Loucy (cell line): ENCODE data around the gene NGRN.

Experiments
- H2AFZ ChIP-seq: fragments of 200-600 bp; sonication (generic); 2 replicates; pipeline ENCODE4 v1.6.0; 2016; ENCODE audit warnings: antibody characterized with exemption, mild to moderate bottlenecking, low read length, moderate library complexity
- H3F3A ChIP-seq: fragments of 200-600 bp; 2 replicates; pipeline ENCODE4 v1.6.0; 2016; ENCODE audit warnings: antibody characterized with exemption, low read depth, mild to moderate bottlenecking
- H3K27me3 ChIP-seq: fragments of 200-600 bp; sonication (generic); 2 replicates; pipeline ENCODE4 v1.6.1; 2014; ENCODE audit warnings: low read length, mild to moderate bottlenecking; ENCODE audit not compliant: insufficient read depth, poor library complexity, severe bottlenecking
- H3K36me3 ChIP-seq: fragments of 200-600 bp; sonication (generic); 2 replicates; pipeline ENCODE4 v1.6.1; 2016; ENCODE audit warnings: low read length; ENCODE audit not compliant: insufficient read depth
- H3K4me1 ChIP-seq: fragments of 200-600 bp; sonication (generic); 2 replicates; pipeline ENCODE4 v1.5.1; 2014; ENCODE audit warnings: low read length, mild to moderate bottlenecking; ENCODE audit not compliant: insufficient read depth, poor library complexity, severe bottlenecking
- H3K4me2 ChIP-seq: fragments of 200-600 bp; sonication (generic); 2 replicates; pipeline ENCODE4 v1.6.0; 2014; ENCODE audit warnings: antibody characterized with exemption, low read length, low read depth, mild to moderate bottlenecking; ENCODE audit not compliant: poor library complexity, severe bottlenecking
- H3K4me3 ChIP-seq: fragments of 200-600 bp; sonication (generic); 2 replicates; pipeline ENCODE4 v1.5.1; 2014; ENCODE audit warnings: low read length, mild to moderate bottlenecking, mixed read lengths; ENCODE audit not compliant: poor library complexity, severe bottlenecking
- H3K79me2 ChIP-seq: fragments of 200-600 bp; sonication (generic); 2 replicates; pipeline ENCODE4 v1.6.1; 2014; ENCODE audit warnings: low read length; ENCODE audit not compliant: insufficient read depth
- H3K9ac ChIP-seq: fragments of 200-600 bp; sonication (generic); 2 replicates; pipeline ENCODE4 v1.6.0; 2014; ENCODE audit warnings: mild to moderate bottlenecking, low read depth, low read length, moderate library complexity; ENCODE audit not compliant: poor library complexity, severe bottlenecking
- H3K9me2 ChIP-seq: fragments of 200-600 bp; sonication (generic); replicated peaks from 2 replicates; pipeline ENCODE4 v1.6.1; 2016; ENCODE audit warnings: low read depth, low read length, mixed read lengths
- H3K9me3 ChIP-seq: fragments of 200-600 bp; sonication (generic); 2 replicates; pipeline ENCODE4 v1.6.1; 2014; ENCODE audit warnings: mild to moderate bottlenecking, antibody characterized with exemption, low read length, low read depth; ENCODE audit not compliant: insufficient read depth
- H4K20me1 ChIP-seq: fragments of 200-600 bp; sonication (generic); 2 replicates; pipeline ENCODE4 v1.6.0; 2014; ENCODE audit warnings: antibody characterized with exemption, low read length, mild to moderate bottlenecking; ENCODE audit not compliant: insufficient read depth, poor library complexity, severe bottlenecking
- EZH2phosphoT487 ChIP-seq: fragments of 200-600 bp; IDR thresholded peaks from 2 replicates; pipeline ENCODE4 v1.6.1; 2018; ENCODE audit warnings: antibody characterized with exemption, mild to moderate bottlenecking, moderate library complexity, borderline replicate concordance
- TF ChIP-seq, protein P1 (sequence below): fragments of 200-600 bp; sonication (generic); conservative IDR thresholded peaks from 2 replicates; pipeline ENCODE4 v1.5.1; 2014; ENCODE audit warnings: mild to moderate bottlenecking, antibody characterized with exemption, low read length

Gene NGRN

DNA sequence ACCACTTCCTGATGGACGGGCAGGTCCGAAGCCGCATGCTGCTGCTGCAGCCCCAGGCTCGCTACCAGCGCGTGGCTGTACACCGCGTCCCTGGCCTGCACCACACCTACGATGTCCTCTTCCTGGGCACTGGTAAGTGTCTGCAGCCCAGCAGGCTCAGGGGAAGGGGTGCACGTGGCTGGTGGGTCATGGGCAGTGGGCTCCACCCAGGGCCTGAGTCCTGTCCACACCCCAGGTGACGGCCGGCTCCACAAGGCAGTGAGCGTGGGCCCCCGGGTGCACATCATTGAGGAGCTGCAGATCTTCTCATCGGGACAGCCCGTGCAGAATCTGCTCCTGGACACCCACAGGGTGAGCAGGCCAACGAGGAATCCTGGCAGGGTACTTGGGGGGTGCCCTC is 40.4 kb upstream of the NGRN start:
- Histone ChIP-seq H3K27me3 (no peaks in the 10 kb centered on the region), H3K36me3 (peaks cover 59% of the 10 kb centered on the region; the same call in 1 of the 2 replicates), H3K4me1 (peaks cover 2% of the 10 kb centered on the region), H3K9me2 (no peaks in the 10 kb centered on the region), H3K4me3 (no peak overlapping the region), H4K20me1 (no peaks in the 10 kb centered on the region), H3K79me2 (peaks cover under 1% of the 10 kb centered on the region; the same call in 1 of the 2 replicates), H3K9me3 (no peaks in the 10 kb centered on the region), H2AFZ (no peak overlapping the region), H3F3A (no peaks in the 10 kb centered on the region), H3K4me2 (no peak overlapping the region), H3K9ac (no peak overlapping the region)
- TF ChIP-seq, protein P1, sequence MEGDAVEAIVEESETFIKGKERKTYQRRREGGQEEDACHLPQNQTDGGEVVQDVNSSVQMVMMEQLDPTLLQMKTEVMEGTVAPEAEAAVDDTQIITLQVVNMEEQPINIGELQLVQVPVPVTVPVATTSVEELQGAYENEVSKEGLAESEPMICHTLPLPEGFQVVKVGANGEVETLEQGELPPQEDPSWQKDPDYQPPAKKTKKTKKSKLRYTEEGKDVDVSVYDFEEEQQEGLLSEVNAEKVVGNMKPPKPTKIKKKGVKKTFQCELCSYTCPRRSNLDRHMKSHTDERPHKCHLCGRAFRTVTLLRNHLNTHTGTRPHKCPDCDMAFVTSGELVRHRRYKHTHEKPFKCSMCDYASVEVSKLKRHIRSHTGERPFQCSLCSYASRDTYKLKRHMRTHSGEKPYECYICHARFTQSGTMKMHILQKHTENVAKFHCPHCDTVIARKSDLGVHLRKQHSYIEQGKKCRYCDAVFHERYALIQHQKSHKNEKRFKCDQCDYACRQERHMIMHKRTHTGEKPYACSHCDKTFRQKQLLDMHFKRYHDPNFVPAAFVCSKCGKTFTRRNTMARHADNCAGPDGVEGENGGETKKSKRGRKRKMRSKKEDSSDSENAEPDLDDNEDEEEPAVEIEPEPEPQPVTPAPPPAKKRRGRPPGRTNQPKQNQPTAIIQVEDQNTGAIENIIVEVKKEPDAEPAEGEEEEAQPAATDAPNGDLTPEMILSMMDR: no peak
- no peak for TF ChIP-seq EZH2phosphoT487

DNA sequence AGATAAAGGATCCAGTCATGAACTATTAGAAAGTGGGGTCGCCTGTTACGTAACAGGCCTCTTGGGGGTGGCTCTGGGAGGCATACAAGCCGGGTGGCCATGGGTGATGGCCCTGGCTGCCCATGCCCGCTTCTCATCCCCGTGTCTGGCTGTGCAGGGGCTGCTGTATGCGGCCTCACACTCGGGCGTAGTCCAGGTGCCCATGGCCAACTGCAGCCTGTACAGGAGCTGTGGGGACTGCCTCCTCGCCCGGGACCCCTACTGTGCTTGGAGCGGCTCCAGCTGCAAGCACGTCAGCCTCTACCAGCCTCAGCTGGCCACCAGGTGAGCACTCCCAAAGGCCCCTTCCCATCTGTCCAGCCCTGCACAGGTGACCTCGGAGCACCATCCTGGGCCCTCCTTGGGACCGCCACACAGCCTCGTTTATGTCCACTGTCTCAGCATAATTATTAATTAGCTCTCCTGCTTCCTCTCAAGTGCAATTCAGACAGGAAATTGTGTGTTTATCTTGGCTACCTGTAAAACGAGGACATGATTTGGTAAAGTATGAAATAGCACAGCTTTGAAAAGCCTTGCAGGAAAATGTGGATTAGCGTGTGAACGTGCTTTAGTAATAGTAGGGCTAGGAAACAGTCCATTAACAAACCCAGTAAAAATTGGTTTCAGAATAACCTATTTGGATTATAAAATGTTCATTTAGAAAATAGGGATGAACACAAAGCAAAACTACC is 39.8 kb upstream of the NGRN start:
- Histone ChIP-seq H3K4me1 (peaks cover 8% of the 10 kb centered on the region), H3K79me2 (peaks cover 7% of the 10 kb centered on the region; the same call in 1 of the 2 replicates), H3F3A (no peaks in the 10 kb centered on the region), H3K9me2 (no peaks in the 10 kb centered on the region), H2AFZ (no peak overlapping the region), H3K36me3 (peaks cover 61% of the 10 kb centered on the region; the same call in 1 of the 2 replicates), H4K20me1 (peaks cover under 1% of the 10 kb centered on the region), H3K4me2 (no peak overlapping the region), H3K9ac (no peak overlapping the region), H3K9me3 (no peaks in the 10 kb centered on the region), H3K4me3 (no peak overlapping the region), H3K27me3 (no peaks in the 10 kb centered on the region)
- TF ChIP-seq EZH2phosphoT487: no peak
- TF ChIP-seq, protein P1: no peak

DNA sequence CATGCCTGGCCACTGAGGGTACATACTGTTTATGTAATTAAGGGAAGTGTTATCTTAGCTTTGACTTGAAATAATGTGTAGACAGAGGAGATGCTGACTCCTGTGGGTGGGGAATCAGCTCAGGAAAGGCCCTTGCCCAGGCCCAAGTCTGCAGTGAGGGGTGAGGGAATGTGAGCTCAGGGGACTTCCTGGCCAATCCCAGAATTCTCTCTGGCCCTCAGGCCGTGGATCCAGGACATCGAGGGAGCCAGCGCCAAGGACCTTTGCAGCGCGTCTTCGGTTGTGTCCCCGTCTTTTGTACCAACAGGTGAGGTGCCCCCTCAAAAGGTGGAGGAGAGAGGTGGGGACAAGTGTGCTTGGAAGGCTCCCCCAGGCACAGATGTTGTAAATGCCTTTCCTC is 38.1 kb upstream of the NGRN start:
- Histone ChIP-seq H3K4me1 (peaks cover 23% of the 10 kb centered on the region), H3K36me3 (peaks cover 61% of the 10 kb centered on the region; the same call in 1 of the 2 replicates), H3F3A (no peaks in the 10 kb centered on the region)

More for the DNA sequence above, 38.1 kb upstream of the NGRN start:
- Histone ChIP-seq H3K9me2 (no peaks in the 10 kb centered on the region), H3K9ac (no peak overlapping the region), H3K79me2 (peaks cover 21% of the 10 kb centered on the region), H4K20me1 (peaks cover 4% of the 10 kb centered on the region), H2AFZ (no peak overlapping the region), H3K4me2 (no peak overlapping the region), H3K27me3 (no peaks in the 10 kb centered on the region), H3K4me3 (no peak overlapping the region), H3K9me3 (no peaks in the 10 kb centered on the region)
- TF ChIP-seq, protein P1: no peak
- no peak for TF ChIP-seq EZH2phosphoT487
